ENCODE measurements around the gene PSD2.
A peak's percentile ranks its signal among the peaks of the same experiment; 100 is the strongest.

PSD2 gene

DNA sequence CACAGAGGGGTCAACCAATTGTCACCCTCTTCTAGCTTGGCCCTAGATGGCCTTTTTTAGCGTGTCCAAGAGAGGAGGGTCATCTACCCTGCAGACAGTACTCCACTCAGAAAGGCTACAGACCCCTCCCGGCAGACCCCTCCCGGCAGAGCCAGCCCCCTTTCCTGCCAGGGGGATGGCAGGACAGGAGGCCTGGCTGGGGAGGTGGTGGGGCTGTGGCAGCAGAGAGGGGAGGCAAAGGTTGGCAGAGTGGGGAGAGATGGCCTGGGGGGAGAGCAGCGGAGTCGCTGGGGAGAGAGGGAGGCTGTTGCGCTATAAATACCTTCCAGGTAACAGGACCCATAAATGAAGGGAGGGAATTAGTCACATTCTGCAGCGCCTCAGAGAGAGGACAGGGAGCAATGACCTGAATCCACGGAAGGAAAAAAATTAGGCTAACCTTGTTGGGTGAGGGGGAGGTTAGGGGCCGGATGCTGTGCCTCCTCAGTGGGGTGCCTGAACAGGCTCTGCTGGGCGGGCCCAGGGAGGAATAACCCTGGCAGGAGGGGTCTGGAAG is 32.9 kb upstream of the PSD2 start:
- Histone ChIP-seq H3K4me3 (ENCODE audit: low read length) (no peak overlapping the region), H3K27me3 (ENCODE audit: low read depth, low read length) (peaks cover 8% of the 10 kb centered on the region; the same call in 1 of the 2 replicates), H4K20me1 (ENCODE audit: insufficient read depth, low read length) (no peaks in the 10 kb centered on the region), H3K9me3 (ENCODE audit: insufficient read depth, low read length) (no peaks in the 10 kb centered on the region), H3K4me1 (ENCODE audit: low read length) (no peaks in the 10 kb centered on the region), H3K4me2 (ENCODE audit: low read length) (no peak overlapping the region), H3K36me3 (replicated peaks; ENCODE audit: low read depth, low read length) (no peaks in the 10 kb centered on the region), H3K27ac (ENCODE audit: low read length) (no peak overlapping the region), H3K9ac (ENCODE audit: low read length) (no peak overlapping the region), H3K79me2 (ENCODE audit: low read length) (no peaks in the 10 kb centered on the region), H2AFZ (ENCODE audit: low read depth, low read length) (no peak overlapping the region)
- no peak for TF ChIP-seq EZH2phosphoT487 (IDR thresholded peaks at IDR 0.05; ENCODE audit: low read depth)

DNA sequence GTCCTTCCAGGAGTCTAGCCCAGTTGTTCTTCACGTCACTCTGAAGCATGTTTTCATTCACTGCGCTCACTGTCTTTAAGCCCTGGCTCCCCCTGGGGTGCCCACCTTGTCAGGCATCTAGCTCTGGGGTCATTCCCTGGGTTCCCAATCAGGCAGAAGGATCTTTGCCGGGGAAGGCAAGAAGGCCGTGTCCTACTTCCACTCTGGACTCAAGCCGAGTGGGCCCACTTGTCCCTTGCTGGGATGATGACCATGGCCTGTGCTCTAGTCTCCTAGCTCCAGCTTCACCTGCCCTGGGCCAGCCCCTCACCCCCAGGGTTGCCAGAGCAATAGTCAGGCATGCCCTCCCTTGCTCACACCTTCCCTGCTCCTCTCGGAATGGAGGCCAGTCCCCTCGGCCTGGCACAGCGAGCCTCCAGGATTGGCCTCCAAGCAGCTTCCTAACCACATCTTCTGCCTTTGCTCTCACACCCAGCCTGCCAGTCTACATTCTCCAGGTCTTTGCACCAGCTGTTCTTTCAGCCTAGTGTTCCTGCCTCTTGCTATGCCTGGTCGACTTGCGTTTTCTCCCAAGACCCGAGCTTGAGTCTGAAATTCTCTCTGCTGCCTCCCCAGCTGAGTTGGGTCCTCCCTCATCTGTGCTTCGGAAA is 32.2 kb upstream of the PSD2 start:
- TF ChIP-seq EZH2phosphoT487 (IDR thresholded peaks at IDR 0.05; ENCODE audit: low read depth) = no peak
- TF ChIP-seq, protein P1, sequence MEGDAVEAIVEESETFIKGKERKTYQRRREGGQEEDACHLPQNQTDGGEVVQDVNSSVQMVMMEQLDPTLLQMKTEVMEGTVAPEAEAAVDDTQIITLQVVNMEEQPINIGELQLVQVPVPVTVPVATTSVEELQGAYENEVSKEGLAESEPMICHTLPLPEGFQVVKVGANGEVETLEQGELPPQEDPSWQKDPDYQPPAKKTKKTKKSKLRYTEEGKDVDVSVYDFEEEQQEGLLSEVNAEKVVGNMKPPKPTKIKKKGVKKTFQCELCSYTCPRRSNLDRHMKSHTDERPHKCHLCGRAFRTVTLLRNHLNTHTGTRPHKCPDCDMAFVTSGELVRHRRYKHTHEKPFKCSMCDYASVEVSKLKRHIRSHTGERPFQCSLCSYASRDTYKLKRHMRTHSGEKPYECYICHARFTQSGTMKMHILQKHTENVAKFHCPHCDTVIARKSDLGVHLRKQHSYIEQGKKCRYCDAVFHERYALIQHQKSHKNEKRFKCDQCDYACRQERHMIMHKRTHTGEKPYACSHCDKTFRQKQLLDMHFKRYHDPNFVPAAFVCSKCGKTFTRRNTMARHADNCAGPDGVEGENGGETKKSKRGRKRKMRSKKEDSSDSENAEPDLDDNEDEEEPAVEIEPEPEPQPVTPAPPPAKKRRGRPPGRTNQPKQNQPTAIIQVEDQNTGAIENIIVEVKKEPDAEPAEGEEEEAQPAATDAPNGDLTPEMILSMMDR (IDR thresholded peaks at IDR 0.05; ENCODE audit: low read depth, low read length) = no peak
- H3K27me3 ChIP-seq (ENCODE audit: low read depth, low read length) = peaks cover 8% of the 10 kb centered on the region; the same call in 1 of the 2 replicates
- no peak overlapping the region for H3K4me2 ChIP-seq (ENCODE audit: low read length)
- H3K27ac ChIP-seq (ENCODE audit: low read length) = no peak overlapping the region
- no peaks in the 10 kb centered on the region for H3K36me3 ChIP-seq (replicated peaks; ENCODE audit: low read depth, low read length)
- no peak overlapping the region for H3K4me3 ChIP-seq (ENCODE audit: low read length)
- H3K4me1 ChIP-seq (ENCODE audit: low read length) = no peaks in the 10 kb centered on the region
- no peak overlapping the region for H2AFZ ChIP-seq (ENCODE audit: low read depth, low read length)
- H3K79me2 ChIP-seq (ENCODE audit: low read length) = no peaks in the 10 kb centered on the region
- H3K9me3 ChIP-seq (ENCODE audit: insufficient read depth, low read length) = no peaks in the 10 kb centered on the region
- no peaks in the 10 kb centered on the region for H4K20me1 ChIP-seq (ENCODE audit: insufficient read depth, low read length)
- H3K9ac ChIP-seq (ENCODE audit: low read length) = no peak overlapping the region

DNA sequence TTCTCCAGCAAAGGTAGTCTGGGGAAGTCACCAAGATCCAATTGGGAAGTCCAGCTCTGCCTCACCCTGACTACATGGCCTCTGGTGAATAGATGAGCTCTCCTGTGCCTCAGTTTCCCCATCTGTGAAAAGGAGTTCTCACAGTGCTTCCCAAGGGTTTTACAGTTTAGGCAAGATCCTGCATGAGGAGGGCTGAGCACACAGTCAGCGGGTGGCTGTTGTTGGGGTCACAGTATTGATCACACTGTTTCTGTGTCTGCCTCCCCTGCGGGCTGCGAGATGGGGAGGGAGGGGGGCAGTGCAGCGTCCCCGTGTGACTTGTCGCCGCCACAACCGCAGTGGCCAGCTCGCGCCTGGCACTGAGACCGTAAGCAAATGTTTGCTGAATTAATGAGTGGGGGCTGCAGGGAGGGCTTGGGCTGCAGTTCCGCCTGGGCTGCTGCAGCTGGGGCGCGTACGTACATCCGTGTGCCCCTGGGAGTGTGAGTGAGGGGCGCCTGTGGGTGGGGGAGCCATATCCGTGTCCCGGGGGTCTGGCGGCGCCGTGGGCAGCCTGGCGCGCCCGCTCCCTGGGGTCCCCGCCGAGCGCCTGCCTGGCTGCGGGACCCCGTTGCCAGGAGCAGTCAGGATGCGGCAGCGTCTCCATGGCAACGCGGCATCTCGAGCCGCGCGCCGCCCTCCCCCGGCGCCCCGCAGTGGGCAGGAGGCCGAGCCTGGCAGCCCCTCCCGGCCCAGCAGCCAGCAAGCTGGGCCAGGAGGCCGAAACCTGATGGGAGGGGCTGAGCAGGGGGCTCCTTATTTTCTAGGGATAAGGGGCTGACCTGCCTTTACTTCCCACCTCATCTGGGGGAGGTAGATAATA is 31.4 kb upstream of the PSD2 start:
- H3K36me3 ChIP-seq (replicated peaks; ENCODE audit: low read depth, low read length) = no peaks in the 10 kb centered on the region
- H3K27me3 ChIP-seq (ENCODE audit: low read depth, low read length) = peaks cover 8% of the 10 kb centered on the region; the same call in 1 of the 2 replicates
- H3K79me2 ChIP-seq (ENCODE audit: low read length) = no peaks in the 10 kb centered on the region
- H3K4me1 ChIP-seq (ENCODE audit: low read length) = no peaks in the 10 kb centered on the region
- TF ChIP-seq, protein P1 (IDR thresholded peaks at IDR 0.05; ENCODE audit: low read depth, low read length) = no peak
- TF ChIP-seq EZH2phosphoT487 (IDR thresholded peaks at IDR 0.05; ENCODE audit: low read depth) = no peak
- no peak overlapping the region for H3K4me2 ChIP-seq (ENCODE audit: low read length)
- H2AFZ ChIP-seq (ENCODE audit: low read depth, low read length) = no peak overlapping the region
- H4K20me1 ChIP-seq (ENCODE audit: insufficient read depth, low read length) = no peaks in the 10 kb centered on the region
- no peak overlapping the region for H3K27ac ChIP-seq (ENCODE audit: low read length)
- no peak overlapping the region for H3K9ac ChIP-seq (ENCODE audit: low read length)
- no peaks in the 10 kb centered on the region for H3K9me3 ChIP-seq (ENCODE audit: insufficient read depth, low read length)
- H3K4me3 ChIP-seq (ENCODE audit: low read length) = no peak overlapping the region

DNA sequence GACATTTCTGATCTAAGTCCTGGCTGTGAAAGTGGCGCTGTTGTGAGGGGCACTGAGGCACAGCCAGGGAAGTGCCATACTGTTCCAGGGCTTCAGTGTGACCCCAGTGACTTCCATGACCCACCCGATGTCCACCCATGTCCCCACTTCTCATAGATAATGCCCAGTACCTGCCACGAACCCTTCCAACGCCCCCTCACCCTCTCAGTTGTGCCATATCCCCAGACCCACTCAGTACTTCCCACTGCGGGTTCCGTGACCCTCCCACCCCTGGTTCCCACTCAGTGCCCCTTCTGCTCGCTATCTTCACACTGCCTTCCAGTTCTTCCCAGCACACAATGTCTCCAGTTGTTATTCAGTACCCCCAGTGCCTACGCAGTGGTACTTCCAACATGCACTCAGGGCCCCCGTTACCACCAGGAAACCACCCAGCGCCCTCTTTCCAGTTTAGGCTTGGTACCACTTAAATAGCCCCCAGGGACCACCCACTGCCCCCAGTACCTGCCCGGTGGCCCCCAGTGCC is 30.7 kb upstream of the PSD2 start:
- Histone ChIP-seq H3K79me2 (ENCODE audit: low read length) (no peaks in the 10 kb centered on the region), H3K27me3 (ENCODE audit: low read depth, low read length) (peaks cover 8% of the 10 kb centered on the region; the same call in 1 of the 2 replicates), H3K9ac (ENCODE audit: low read length) (no peak overlapping the region), H3K4me3 (ENCODE audit: low read length) (peak overlapping the region; percentile 83; the same call in 1 of the 2 replicates), H3K4me2 (ENCODE audit: low read length) (peak overlapping the region; percentile 56), H4K20me1 (ENCODE audit: insufficient read depth, low read length) (no peaks in the 10 kb centered on the region), H3K4me1 (ENCODE audit: low read length) (no peaks in the 10 kb centered on the region), H2AFZ (ENCODE audit: low read depth, low read length) (no peak overlapping the region), H3K9me3 (ENCODE audit: insufficient read depth, low read length) (no peaks in the 10 kb centered on the region), H3K27ac (ENCODE audit: low read length) (no peak overlapping the region), H3K36me3 (replicated peaks; ENCODE audit: low read depth, low read length) (no peaks in the 10 kb centered on the region)
- TF ChIP-seq, protein P1 (IDR thresholded peaks at IDR 0.05; ENCODE audit: low read depth, low read length) = no peak
- TF ChIP-seq EZH2phosphoT487 (IDR thresholded peaks at IDR 0.05; ENCODE audit: low read depth) = no peak

Measured in OCI-LY3 (cell line).